Skeletal muscle tissue (tissue), 4 donors: ENCODE results near the gene APEH. TPM values are rescaled to one million over a fixed set of nuclear protein-coding genes. Genes with fewer than 3 reads are reported as not detected.

ENCODE experiments used
- H3K27ac ChIP-seq: one replicate; pipeline ENCODE4 v1.7.0; 2013; ENCODE audit warnings: mild to moderate bottlenecking, low read depth, low read length, inconsistent platforms
- H3K27me3 ChIP-seq, 3 donors: one replicate each; pipeline ENCODE4 v1.7.0; 2013; ENCODE audit warnings: low read length in 3 of 3; ENCODE audit not compliant: control insufficient read depth in 3 of 3, insufficient read depth in 3 of 3
- H3K36me3 ChIP-seq, 3 donors: one replicate each; pipeline ENCODE4 v1.7.0; 2013; ENCODE audit warnings: low read length in 3 of 3; ENCODE audit not compliant: control insufficient read depth in 3 of 3, insufficient read depth in 3 of 3
- H3K4me1 ChIP-seq, 3 donors: one replicate each; pipeline ENCODE4 v1.7.0; 2013; ENCODE audit warnings: low read length in 3 of 3, mild to moderate bottlenecking in 3 of 3; ENCODE audit not compliant: control insufficient read depth in 3 of 3, insufficient read depth in 3 of 3
- H3K4me3 ChIP-seq, 3 donors: one replicate each; pipeline ENCODE4 v1.7.0; 2013; ENCODE audit warnings: low read length in 3 of 3
- H3K9ac ChIP-seq, 3 donors: one replicate each; pipeline ENCODE4 v1.7.0; 2013; ENCODE audit warnings: low read length in 3 of 3, mild to moderate bottlenecking in 3 of 3, moderate library complexity in 2 of 3, low read depth in 1 of 3
- H3K9me3 ChIP-seq, 3 donors: one replicate each; pipeline ENCODE4 v1.7.0; 2013; ENCODE audit warnings: low read length in 3 of 3; ENCODE audit not compliant: control insufficient read depth in 3 of 3
- total RNA-seq: library from RNA; depleted of rRNA; stranded (reverse); fragments of >200 nt; gene quantifications from one replicate; pipeline ENCODE4 v1.2.3, GENCODE V29; 2014
- donor health status: Osteomylitis.

Gene APEH
- total RNA-seq, 1 donor from 2014 or later: 75.2 TPM

- Histone ChIP-seq H3K4me3 (no peak overlapping the region), H3K27me3 (no peaks in the 10 kb centered on the region), H3K36me3 (peaks cover 78 to 81% (median 80%) of the 10 kb centered on the region in 3 donors), H3K9ac (no peak overlapping the region), H3K27ac (no peak overlapping the region), H3K9me3 (no peaks in the 10 kb centered on the region), H3K4me1 (peaks cover 8 to 30% (median 20%) of the 10 kb centered on the region in 3 donors)
Measured at GRCh38 chr3:49704629-49705028, 30.5 kb downstream of the APEH start.

- Histone ChIP-seq H3K36me3 (peaks cover 71 to 75% (median 74%) of the 10 kb centered on the region in 3 donors), H3K27ac (no peak overlapping the region), H3K4me1 (peaks cover 3 to 22% (median 16%) of the 10 kb centered on the region in 3 donors), H3K27me3 (no peaks in the 10 kb centered on the region), H3K4me3 (no peak overlapping the region), H3K9me3 (no peaks in the 10 kb centered on the region), H3K9ac (no peak overlapping the region)
Measured at GRCh38 chr3:49705390-49705960, 31.3 kb downstream of the APEH start.

GRCh38 chr3:49706456-49707112 lies 32.4 kb downstream of the APEH start:
- no peaks in the 10 kb centered on the region for H3K9me3 ChIP-seq
- H3K4me3 ChIP-seq: no peak overlapping the region
- no peak overlapping the region for H3K9ac ChIP-seq
- H3K27me3 ChIP-seq: no peaks in the 10 kb centered on the region
- peaks cover 66 to 70% (median 67%) of the 10 kb centered on the region in 3 donors for H3K36me3 ChIP-seq
- peaks cover 3 to 12% (median 9%) of the 10 kb centered on the region in 3 donors for H3K4me1 ChIP-seq
- no peak overlapping the region for H3K27ac ChIP-seq

GRCh38 chr3:49707113-49707480 lies 32.9 kb downstream of the APEH start:
- H3K27me3 ChIP-seq: no peaks in the 10 kb centered on the region
- no peak overlapping the region for H3K27ac ChIP-seq
- peaks cover 3 to 10% (median 8%) of the 10 kb centered on the region in 3 donors for H3K4me1 ChIP-seq
- H3K4me3 ChIP-seq: no peak overlapping the region
- no peaks in the 10 kb centered on the region for H3K9me3 ChIP-seq
- no peak overlapping the region for H3K9ac ChIP-seq
- peaks cover 62 to 65% (median 64%) of the 10 kb centered on the region in 3 donors for H3K36me3 ChIP-seq

- H3K4me3 ChIP-seq: no peak overlapping the region
- H3K4me1 ChIP-seq: peaks cover 16 to 27% (median 24%) of the 10 kb centered on the region in 3 donors
- peaks cover 50 to 68% (median 67%) of the 10 kb centered on the region in 3 donors for H3K36me3 ChIP-seq
- no peak overlapping the region for H3K27ac ChIP-seq
- no peaks in the 10 kb centered on the region for H3K27me3 ChIP-seq
- H3K9me3 ChIP-seq: no peaks in the 10 kb centered on the region
- no peak overlapping the region for H3K9ac ChIP-seq
Measured at GRCh38 chr3:49709852-49710251, 35.7 kb downstream of the APEH start.

- Histone ChIP-seq H3K4me3 (no peak overlapping the region), H3K36me3 (peaks cover 50 to 69% (median 66%) of the 10 kb centered on the region in 3 donors), H3K27ac (no peak overlapping the region), H3K4me1 (peaks cover 27 to 40% (median 32%) of the 10 kb centered on the region in 3 donors), H3K9ac (peak overlapping the region in 1 of 3 donors; percentile 11), H3K9me3 (no peaks in the 10 kb centered on the region), H3K27me3 (no peaks in the 10 kb centered on the region)
Measured at GRCh38 chr3:49711489-49711888, 37.3 kb downstream of the APEH start.

GRCh38 chr3:49712166-49712565 lies 38.0 kb downstream of the APEH start:
- Histone ChIP-seq H3K36me3 (peaks cover 50 to 69% (median 65%) of the 10 kb centered on the region in 3 donors), H3K4me1 (peaks cover 27 to 40% (median 32%) of the 10 kb centered on the region in 3 donors), H3K9ac (no peak overlapping the region), H3K27ac (no peak overlapping the region), H3K4me3 (no peak overlapping the region), H3K9me3 (no peaks in the 10 kb centered on the region), H3K27me3 (no peaks in the 10 kb centered on the region)

- Histone ChIP-seq H3K4me3 (no peak overlapping the region), H3K4me1 (peaks cover 31 to 40% (median 34%) of the 10 kb centered on the region in 3 donors), H3K36me3 (peaks cover 49 to 65% (median 62%) of the 10 kb centered on the region in 3 donors), H3K9ac (no peak overlapping the region), H3K27me3 (no peaks in the 10 kb centered on the region), H3K27ac (no peak overlapping the region), H3K9me3 (no peaks in the 10 kb centered on the region)
Measured at GRCh38 chr3:49712631-49713317, 38.6 kb downstream of the APEH start.

- Histone ChIP-seq H3K27me3 (no peaks in the 10 kb centered on the region), H3K9ac (peak overlapping the region in 1 of 3 donors; percentile 3), H3K4me1 (peaks cover 37 to 45% (median 42%) of the 10 kb centered on the region in 3 donors), H3K9me3 (no peaks in the 10 kb centered on the region), H3K27ac (no peak overlapping the region), H3K4me3 (no peak overlapping the region), H3K36me3 (peaks cover 42 to 62% (median 59%) of the 10 kb centered on the region in 3 donors)
Measured at GRCh38 chr3:49713336-49714105, 39.4 kb downstream of the APEH start.
